GM21825 (cell line): ENCODE data around the gene ITFG2.
"Not testable (repeated sequence)": the region's sequence is repeated elsewhere in the genome, so short reads cannot be mapped to it uniquely, and the experiment has no call there.

ENCODE experiments used
- ATAC-seq: cut with Tn5 transposase; IDR thresholded peaks from one replicate; pipeline ENCODE4 v1.9.1; 2021; ENCODE audit warnings: mild to moderate bottlenecking, moderate library complexity; ENCODE audit not compliant: unreplicated experiment

The ITFG2 gene

GRCh38 chr12:2812290-2813213, at the start of gene ITFG2:
Gene ITFG2 (plus strand): TSS chr12:2812668. CDS start chr12:2812761, 93 bp downstream.
- ATAC-seq = peak; percentile 96

GRCh38 chr12:2764398-2764797, 48.1 kb upstream of the ITFG2 start:
- no peak for ATAC-seq

- ATAC-seq = no peak
Observed at GRCh38 chr12:2765052-2765451, 47.4 kb upstream of the ITFG2 start.

GRCh38 chr12:2765608-2766007, 46.9 kb upstream of the ITFG2 start:
- no peak for ATAC-seq

- no peak for ATAC-seq
Observed at GRCh38 chr12:2768224-2768961, 44.1 kb upstream of the ITFG2 start.

GRCh38 chr12:2769866-2770533, 42.5 kb upstream of the ITFG2 start:
- no peak for ATAC-seq

- ATAC-seq = not testable (repeated sequence)
Observed at GRCh38 chr12:2770544-2770943, 41.9 kb upstream of the ITFG2 start.

GRCh38 chr12:2772370-2772769, 40.1 kb upstream of the ITFG2 start:
- ATAC-seq = no peak

GRCh38 chr12:2773199-2773875, 39.1 kb upstream of the ITFG2 start:
- no peak for ATAC-seq

GRCh38 chr12:2775431-2775830, 37.0 kb upstream of the ITFG2 start:
- no peak for ATAC-seq

- no peak for ATAC-seq
Observed at GRCh38 chr12:2776129-2776806, 36.2 kb upstream of the ITFG2 start.

- no peak for ATAC-seq
Observed at GRCh38 chr12:2779281-2779680, 33.2 kb upstream of the ITFG2 start.

- ATAC-seq = no peak
Observed at GRCh38 chr12:2783936-2784600, 28.4 kb upstream of the ITFG2 start.

- ATAC-seq = no peak
Observed at GRCh38 chr12:2785017-2785416, 27.5 kb upstream of the ITFG2 start.

- no peak for ATAC-seq
Observed at GRCh38 chr12:2791089-2791488, 21.4 kb upstream of the ITFG2 start.

- no peak for ATAC-seq
Observed at GRCh38 chr12:2792671-2793500, 19.6 kb upstream of the ITFG2 start.

- no peak for ATAC-seq
Observed at GRCh38 chr12:2793561-2793960, 18.9 kb upstream of the ITFG2 start.

GRCh38 chr12:2794191-2794735, 18.2 kb upstream of the ITFG2 start:
- peak; percentile 2 for ATAC-seq
